Esophagus muscularis mucosa (tissue), 4 donors: ENCODE results near the gene TAPBPL. TPM values are rescaled to one million over a fixed set of nuclear protein-coding genes. Genes with fewer than 3 reads are reported as not detected.

Experiments
- DNase-seq: peaks from one replicate; pipeline ENCODE4 v3.0.0-alpha.2; 2017; ENCODE audit errors: extremely low spot score
- H3K27ac ChIP-seq, 4 donors: fragments of 200-600 bp; sonication (generic); replicated peaks in 1 of 4; 1 replicate in 3 of 4; 2 replicates in 1 of 4; pipeline ENCODE4 v1.5.1; 2016 to 2019; ENCODE audit warnings: mild to moderate bottlenecking in 1 of 4
- H3K27me3 ChIP-seq, 4 donors: fragments of 200-600 bp; sonication (generic); one replicate each; pipeline versions ENCODE4 v1.5.1 to v1.6.0; 2016 to 2019
- H3K36me3 ChIP-seq, 4 donors: fragments of 200-600 bp; sonication (generic); one replicate each; pipeline ENCODE4 v1.5.1; 2016 to 2019
- H3K4me1 ChIP-seq, 4 donors: fragments of 200-600 bp; sonication (generic); one replicate each; pipeline ENCODE4 v1.5.1; 2016 to 2019
- H3K4me3 ChIP-seq, 4 donors: fragments of 200-600 bp; sonication (generic); 1 replicate in 2 of 4; 2 replicates in 2 of 4; pipeline ENCODE4 v1.5.1; 2016 to 2019; ENCODE audit warnings: mild to moderate bottlenecking in 4 of 4, moderate library complexity in 1 of 4
- H3K9me3 ChIP-seq, 4 donors: fragments of 200-600 bp; sonication (generic); 1 replicate in 3 of 4; 2 replicates in 1 of 4; pipeline ENCODE4 v1.5.1; 2016 to 2019
- EP300 ChIP-seq: sonication (generic); formaldehyde crosslinking; IDR thresholded peaks from one replicate; pipeline ENCODE4 v1.6.1; 2017; ENCODE audit warnings: antibody characterized with exemption
- POLR2A ChIP-seq: fragments of 450-650 bp; IDR thresholded peaks from one replicate; pipeline ENCODE4 v1.6.1; 2017; ENCODE audit warnings: antibody characterized with exemption, moderate library complexity, mild to moderate bottlenecking, low read depth
- POLR2AphosphoS5 ChIP-seq, 2 donors: sonication (generic); formaldehyde crosslinking; IDR thresholded peaks; one replicate each; pipeline ENCODE4 v1.6.1; 2017; ENCODE audit warnings: antibody characterized with exemption in 2 of 2
- WGBS: methylation state at CpG from one replicate; pipeline ENCODE4 v1.1.5; 2018; 5-methylcytosine and 5-hydroxymethylcytosine counted together
- intact Hi-C: fragments of 100-400 bp; cut with DNase I; formaldehyde crosslinking; loops from one replicate; pipeline ENCODE4 v1.15.1; 2023
- total RNA-seq, 4 donors: library from RNA; depleted of rRNA; stranded (reverse); fragments of >200 nt; gene quantifications; one replicate each; pipeline versions ENCODE4 v1.1.0 to v1.2.1, GENCODE V29; 2016
- TF ChIP-seq, protein P1 (sequence below), 3 experiments: fragments of 200-600 bp in 2 of 3; fragments of 450-650 bp in 1 of 3; sonication (generic) in 2 of 3; IDR thresholded peaks; one replicate each; pipeline ENCODE4 v1.5.1; 2017 to 2019; ENCODE audit warnings: antibody characterized with exemption in 3 of 3, mild to moderate bottlenecking in 2 of 3, moderate library complexity in 1 of 3

The TAPBPL gene
- total RNA-seq, 4 donors from 2014 or later: 12.4 to 25.8 (median 22.5) TPM

- DNase-seq: no peak
- H3K36me3 ChIP-seq: peaks cover 13 to 54% (median 31%) of the 10 kb centered on the region in 4 donors
- H3K27ac ChIP-seq: peak overlapping the region in 1 of 4 donors; percentile 6
- no peaks in the 10 kb centered on the region for H3K4me1 ChIP-seq
- TF ChIP-seq EP300: no peak
- TF ChIP-seq POLR2A: no peak
- no peak for TF ChIP-seq POLR2AphosphoS5 (IDR thresholded peaks at IDR 0.05)
- TF ChIP-seq, protein P1, sequence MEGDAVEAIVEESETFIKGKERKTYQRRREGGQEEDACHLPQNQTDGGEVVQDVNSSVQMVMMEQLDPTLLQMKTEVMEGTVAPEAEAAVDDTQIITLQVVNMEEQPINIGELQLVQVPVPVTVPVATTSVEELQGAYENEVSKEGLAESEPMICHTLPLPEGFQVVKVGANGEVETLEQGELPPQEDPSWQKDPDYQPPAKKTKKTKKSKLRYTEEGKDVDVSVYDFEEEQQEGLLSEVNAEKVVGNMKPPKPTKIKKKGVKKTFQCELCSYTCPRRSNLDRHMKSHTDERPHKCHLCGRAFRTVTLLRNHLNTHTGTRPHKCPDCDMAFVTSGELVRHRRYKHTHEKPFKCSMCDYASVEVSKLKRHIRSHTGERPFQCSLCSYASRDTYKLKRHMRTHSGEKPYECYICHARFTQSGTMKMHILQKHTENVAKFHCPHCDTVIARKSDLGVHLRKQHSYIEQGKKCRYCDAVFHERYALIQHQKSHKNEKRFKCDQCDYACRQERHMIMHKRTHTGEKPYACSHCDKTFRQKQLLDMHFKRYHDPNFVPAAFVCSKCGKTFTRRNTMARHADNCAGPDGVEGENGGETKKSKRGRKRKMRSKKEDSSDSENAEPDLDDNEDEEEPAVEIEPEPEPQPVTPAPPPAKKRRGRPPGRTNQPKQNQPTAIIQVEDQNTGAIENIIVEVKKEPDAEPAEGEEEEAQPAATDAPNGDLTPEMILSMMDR (IDR thresholded peaks at IDR 0.05): no peak
- WGBS: 80% methylated on average over 12 of the region's 12 CpGs
- H3K27me3 ChIP-seq: no peaks in the 10 kb centered on the region
- H3K4me3 ChIP-seq: no peak overlapping the region
- H3K9me3 ChIP-seq: no peaks in the 10 kb centered on the region
- intact Hi-C loops: no loop called here
These were observed 55.5 kb downstream of the TAPBPL start for GRCh38 chr12:6507102-6507998.

GRCh38 chr12:6508087-6508486 lies 56.2 kb downstream of the TAPBPL start:
- intact Hi-C loops: no loop called here
- no peak for DNase-seq
- Histone ChIP-seq H3K4me3 (no peak overlapping the region), H3K27me3 (no peaks in the 10 kb centered on the region), H3K4me1 (no peaks in the 10 kb centered on the region), H3K36me3 (peaks cover 17 to 58% (median 38%) of the 10 kb centered on the region in 4 donors), H3K27ac (no peak overlapping the region), H3K9me3 (no peaks in the 10 kb centered on the region)
- TF ChIP-seq POLR2AphosphoS5 (IDR thresholded peaks at IDR 0.05): no peak
- TF ChIP-seq, protein P1 (IDR thresholded peaks at IDR 0.05): no peak
- WGBS: 78% methylated on average over 7 of the region's 7 CpGs

Other genes with a start within 250 kb of the TAPBPL start
- gene PLEKHG6, start 141.4 kb upstream of the TAPBPL start, total RNA-seq: under 1 TPM in 2 of 4 donors, not detected in 2; 0.52 to 0.75 TPM
- gene TNFRSF1A, start 110.0 kb upstream of the TAPBPL start, total RNA-seq: 100 to 1,000 TPM; 146 to 464 (median 247) TPM
- gene SCNN1A, start 76.5 kb upstream of the TAPBPL start, total RNA-seq: 1 to 10 TPM in 3 of 4 donors, under 1 TPM in 1; 0.83 to 3.3 (median 1.8) TPM
- gene LTBR, start 67.9 kb upstream of the TAPBPL start, total RNA-seq: 100 to 1,000 TPM; 117 to 144 (median 137) TPM
- under 1 TPM in 1 of 4 donors, not detected in 3; 0.66 TPM for gene CD27, start 7.1 kb upstream of the TAPBPL start, total RNA-seq
- 1 to 10 TPM; 4.5 to 8.7 (median 6.7) TPM for gene VAMP1, start 18.6 kb downstream of the TAPBPL start, total RNA-seq
- 100 to 1,000 TPM in 1 of 4 donors, 10 to 100 TPM in 3; 62.3 to 105 (median 81.3) TPM for gene MRPL51, start 41.2 kb downstream of the TAPBPL start, total RNA-seq
- 10 to 100 TPM; 13.9 to 26.1 (median 24.7) TPM for gene NCAPD2, start 42.1 kb downstream of the TAPBPL start, total RNA-seq
- gene GAPDH, start 82.5 kb downstream of the TAPBPL start, total RNA-seq: 1,000 to 10,000 TPM; 2,279 to 3,578 (median 2,742) TPM
- gene IFFO1, start 104.0 kb downstream of the TAPBPL start, total RNA-seq: 10 to 100 TPM; 12.1 to 26.2 (median 20.8) TPM
- gene NOP2, start 116.2 kb downstream of the TAPBPL start, total RNA-seq: 10 to 100 TPM; 17.9 to 32.3 (median 19.5) TPM
- gene CHD4, start 155.3 kb downstream of the TAPBPL start, total RNA-seq: 100 to 1,000 TPM; 189 to 226 (median 218) TPM
- gene LPAR5, start 183.9 kb downstream of the TAPBPL start, total RNA-seq: 1 to 10 TPM; 1.7 to 2.5 (median 1.8) TPM
- gene ACRBP, start 195.4 kb downstream of the TAPBPL start, total RNA-seq: 1 to 10 TPM in 3 of 4 donors, under 1 TPM in 1; 0.97 to 6.2 (median 2.6) TPM
- 10 to 100 TPM; 45.1 to 58.3 (median 49.9) TPM for gene ING4, start 211.1 kb downstream of the TAPBPL start, total RNA-seq
- 10 to 100 TPM; 32.8 to 55.4 (median 41.0) TPM for gene ZNF384, start 237.3 kb downstream of the TAPBPL start, total RNA-seq
- gene PIANP, start 248.8 kb downstream of the TAPBPL start, total RNA-seq: 1 to 10 TPM in 1 of 4 donors, under 1 TPM in 3; 0.42 to 1.8 (median 0.60) TPM